Skeletal muscle satellite cell (primary cell): Measurements from ENCODE around the gene CENATAC. TPM values are rescaled to one million over a fixed set of nuclear protein-coding genes. Genes with fewer than 3 reads are reported as not detected.

Source experiments
- H3K27me3 ChIP-seq: 2 replicates; pipeline ENCODE4 v1.7.0; 2013; ENCODE audit warnings: low read length; ENCODE audit not compliant: control insufficient read depth, insufficient read depth
- H3K36me3 ChIP-seq: 2 replicates; pipeline ENCODE4 v1.7.0; 2013; ENCODE audit warnings: mild to moderate bottlenecking, control low read depth, low read length; ENCODE audit not compliant: insufficient read depth
- H3K4me1 ChIP-seq: 2 replicates; pipeline ENCODE4 v1.7.0; 2013; ENCODE audit warnings: low read length; ENCODE audit not compliant: control insufficient read depth, insufficient read depth
- H3K4me2 ChIP-seq: 2 replicates; pipeline ENCODE4 v1.7.0; 2013; ENCODE audit warnings: mild to moderate bottlenecking, low read length
- H3K4me3 ChIP-seq: 2 replicates; pipeline ENCODE4 v1.7.0; 2013; ENCODE audit warnings: low read length
- H3K9ac ChIP-seq: 2 replicates; pipeline ENCODE4 v1.7.0; 2013; ENCODE audit warnings: mild to moderate bottlenecking, low read depth, low read length, moderate library complexity
- H3K9me3 ChIP-seq: replicated peaks from 2 replicates; pipeline ENCODE4 v1.7.0; 2013; ENCODE audit warnings: mild to moderate bottlenecking, control low read depth, low read length
- small RNA-seq: library from RNA; depleted of rRNA; stranded (forward); fragments of <200 nt; gene quantifications from one replicate; pipeline ENCODE3, GENCODE V24; 2012

CENATAC gene

DNA sequence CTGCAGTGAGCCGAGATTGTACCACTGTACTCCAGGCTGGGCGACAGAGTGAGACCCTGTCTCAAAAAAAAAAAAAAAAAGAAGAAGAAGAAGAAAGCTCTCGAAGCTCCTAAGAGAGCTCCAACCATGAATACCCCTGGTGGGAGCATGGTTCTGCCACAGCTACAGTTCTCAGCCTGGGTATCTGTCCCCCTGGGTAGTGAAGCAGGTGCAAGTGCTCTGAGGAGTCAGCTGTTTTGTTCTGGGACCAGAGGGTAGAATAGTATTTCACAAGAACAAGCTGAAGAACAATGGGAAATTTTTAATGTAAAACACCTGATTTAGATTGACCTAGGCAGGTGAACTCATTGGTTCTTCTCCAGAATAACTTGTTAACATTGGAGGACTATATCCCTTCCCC, 63.3 kb downstream of the CENATAC start:
- Histone ChIP-seq H3K4me2 (no peak overlapping the region), H3K36me3 (no peaks in the 10 kb centered on the region), H3K9me3 (no peaks in the 10 kb centered on the region), H3K27me3 (no peaks in the 10 kb centered on the region), H3K4me1 (peaks cover 13% of the 10 kb centered on the region), H3K4me3 (no peak overlapping the region), H3K9ac (no peak overlapping the region)

DNA sequence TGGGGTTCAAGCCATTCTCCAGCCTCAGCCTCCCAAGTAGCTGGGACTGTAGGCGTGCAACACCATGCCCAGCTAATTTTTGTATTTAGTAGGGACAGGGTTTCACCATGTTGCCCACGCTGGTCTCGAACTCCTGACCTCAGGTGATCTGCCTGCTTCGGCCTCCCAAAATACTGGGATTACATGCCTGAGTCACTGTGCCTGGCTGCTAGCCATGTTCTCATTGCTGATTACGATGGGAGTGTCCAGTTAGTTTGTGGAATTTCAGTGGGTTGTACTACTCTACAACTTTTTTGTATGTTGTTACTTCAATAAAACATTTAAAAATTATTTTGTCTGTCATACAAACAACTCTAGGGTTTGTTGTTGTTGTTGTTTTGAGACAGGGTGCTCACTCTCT, 64.8 kb downstream of the CENATAC start:
- no peaks in the 10 kb centered on the region for H3K27me3 ChIP-seq
- H3K9ac ChIP-seq: no peak overlapping the region
- no peak overlapping the region for H3K4me2 ChIP-seq
- H3K9me3 ChIP-seq: no peaks in the 10 kb centered on the region
- peaks cover 13% of the 10 kb centered on the region for H3K4me1 ChIP-seq
- no peaks in the 10 kb centered on the region for H3K36me3 ChIP-seq
- H3K4me3 ChIP-seq: no peak overlapping the region

DNA sequence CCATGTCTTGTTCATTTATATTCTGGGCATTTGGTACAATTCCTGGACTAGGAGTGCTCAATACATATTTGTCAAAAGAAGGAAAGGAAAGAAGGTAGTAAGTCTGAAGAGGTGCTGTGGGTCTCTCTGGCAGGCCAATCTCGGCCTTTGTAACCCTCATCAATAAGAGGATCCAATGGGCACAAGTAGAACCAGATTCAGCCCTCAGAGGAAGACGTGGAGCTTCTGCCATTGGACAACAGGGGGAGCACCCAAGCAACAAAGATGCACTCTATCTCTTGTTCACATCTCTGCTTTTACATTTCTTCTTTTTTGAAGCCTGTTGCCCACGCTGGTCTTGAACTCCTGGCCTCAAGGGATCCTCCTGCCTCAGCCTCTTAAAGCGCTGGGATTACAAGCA, 67.4 kb downstream of the CENATAC start:
- H3K27me3 ChIP-seq: no peaks in the 10 kb centered on the region
- H3K9ac ChIP-seq: no peak overlapping the region
- no peak overlapping the region for H3K4me2 ChIP-seq
- H3K4me1 ChIP-seq: peaks cover 13% of the 10 kb centered on the region
- H3K9me3 ChIP-seq: no peaks in the 10 kb centered on the region
- H3K4me3 ChIP-seq: no peak overlapping the region
- peaks cover 4% of the 10 kb centered on the region for H3K36me3 ChIP-seq

Small RNA genes lying within 50 kb of the gene (small RNA-seq; reads per million reads assigned to genes)
- gene AP003392.2 (not detected), gene RF00017 (not detected), gene RF00019 (not detected)
